NCI-H510A (cell line): ENCODE data around the gene MTUS2.
"Not testable (repeated sequence)": the region's sequence is repeated elsewhere in the genome, so short reads cannot be mapped to it uniquely, and the experiment has no call there.

Source experiments
- DNase-seq: peaks from one replicate; lab custom pipeline; 2025; lab: John Stamatoyannopoulos, UW

The MTUS2 gene

DNA sequence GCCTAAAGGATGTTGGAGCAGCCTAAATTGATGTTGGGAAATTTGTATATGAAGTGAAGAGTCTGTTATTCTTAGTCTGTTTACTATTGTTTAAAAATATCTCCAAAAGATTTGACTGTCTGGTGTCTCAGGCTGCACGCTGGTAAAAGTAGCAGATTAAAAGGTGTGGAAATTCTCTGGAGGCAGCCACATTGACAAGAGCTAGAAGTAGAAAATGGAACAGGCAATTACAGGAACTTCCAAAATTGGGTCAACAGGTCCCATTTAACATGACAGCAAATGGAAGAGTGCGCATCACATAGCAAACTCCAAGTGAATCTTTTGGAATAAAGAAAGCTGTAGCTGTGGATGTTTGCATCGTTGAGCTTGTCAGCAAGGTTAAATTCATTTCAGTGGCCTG, 138.3 kb downstream of the MTUS2 start:
- DNase-seq: no peak

DNA sequence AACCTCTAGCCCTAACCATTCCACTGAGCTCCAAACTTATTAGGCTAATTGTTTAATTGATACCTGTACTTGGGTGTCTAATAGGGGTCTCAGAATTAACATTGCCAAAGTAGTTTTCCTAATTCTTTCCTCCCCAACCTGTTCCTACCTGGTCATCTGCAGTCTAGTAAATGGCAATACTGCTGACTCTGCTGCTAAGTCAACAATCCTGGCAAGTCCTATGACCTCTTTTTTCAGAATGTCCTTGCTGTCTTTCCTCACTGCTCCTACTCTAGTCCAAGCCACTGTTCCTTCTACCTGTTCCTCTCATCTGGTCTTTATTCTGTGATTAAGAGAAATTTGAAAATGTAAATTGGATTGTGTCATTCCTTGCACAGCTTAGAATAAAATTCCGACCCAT, 143.9 kb downstream of the MTUS2 start:
- DNase-seq: no peak

DNA sequence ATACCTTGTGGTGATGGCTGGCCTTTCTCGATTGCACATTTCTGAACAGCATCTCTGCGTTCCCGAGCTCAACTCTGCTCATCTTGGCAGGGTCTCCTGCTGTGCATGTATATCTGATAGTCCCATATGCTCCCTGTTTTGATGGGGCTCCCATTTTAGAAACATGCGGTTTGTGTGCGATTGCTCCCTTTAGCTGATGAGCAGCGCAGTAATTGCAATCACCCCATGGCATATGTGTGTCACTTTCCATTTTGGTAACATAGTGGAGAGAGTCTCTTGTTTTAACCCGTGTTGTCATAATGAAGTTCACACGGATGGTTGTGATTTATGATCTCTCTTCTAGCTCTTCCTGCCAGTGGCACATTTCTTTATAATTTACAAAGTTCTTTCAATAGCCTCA, 144.7 kb downstream of the MTUS2 start:
- no peak for DNase-seq

DNA sequence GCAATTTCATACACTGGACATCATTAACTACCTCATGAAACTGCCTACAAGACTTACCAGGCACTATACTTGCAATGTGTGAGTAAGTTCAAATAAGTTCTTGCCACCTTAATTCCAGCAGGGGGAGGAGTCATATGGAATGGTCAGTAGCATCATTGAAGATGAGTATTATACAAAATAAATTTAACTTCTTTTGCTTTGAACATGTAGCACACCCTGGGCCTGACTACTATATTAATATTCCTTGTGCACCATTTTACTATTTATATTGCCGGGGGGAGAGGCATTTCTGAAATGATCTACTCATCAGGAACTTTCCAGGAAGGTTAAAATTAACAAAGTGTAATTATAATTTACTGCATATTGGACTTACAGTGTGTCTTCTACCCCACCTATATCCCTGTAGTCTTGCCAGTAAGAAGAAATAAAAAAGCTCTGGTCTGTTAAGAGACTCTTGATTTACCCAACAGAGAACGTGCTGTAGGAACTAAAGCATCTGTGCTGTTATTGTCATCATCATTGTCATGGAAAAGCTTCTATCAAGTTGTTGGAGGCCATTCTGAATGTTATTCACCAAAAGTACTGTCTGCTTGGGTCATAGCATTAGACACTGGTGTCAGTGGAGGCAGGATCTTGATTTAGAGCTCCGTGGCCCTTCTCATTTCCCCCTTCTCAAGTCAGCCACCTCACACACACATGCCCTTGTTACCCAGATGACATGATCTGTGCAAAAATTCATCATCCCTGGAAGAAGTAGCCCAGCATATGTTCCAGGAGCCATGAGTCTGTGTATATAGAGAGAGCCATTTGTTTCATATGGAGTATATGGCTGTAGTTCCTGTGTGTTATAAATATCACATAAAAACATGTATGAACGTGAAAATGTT, 147.1 kb downstream of the MTUS2 start:
- no peak for DNase-seq

DNA sequence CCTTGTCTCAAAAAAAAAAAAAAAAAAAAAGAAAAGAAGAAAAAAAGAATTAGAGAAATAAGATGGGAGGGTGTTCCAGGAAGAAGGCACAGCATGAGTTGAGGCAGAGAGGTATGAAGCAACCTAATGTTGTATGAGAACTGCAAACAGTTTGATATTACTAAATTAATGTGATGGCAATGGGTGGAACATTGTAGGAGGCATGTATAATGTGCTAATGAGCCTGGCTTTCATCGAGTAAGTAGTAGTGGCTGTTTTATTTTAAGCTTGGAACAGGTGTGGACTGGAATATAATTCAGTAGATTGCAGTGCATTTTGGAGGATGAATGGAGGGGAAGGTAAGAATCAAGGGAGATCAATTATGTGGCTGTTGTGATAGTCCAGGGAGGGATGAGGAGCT, 156.1 kb downstream of the MTUS2 start:
- no peak for DNase-seq

DNA sequence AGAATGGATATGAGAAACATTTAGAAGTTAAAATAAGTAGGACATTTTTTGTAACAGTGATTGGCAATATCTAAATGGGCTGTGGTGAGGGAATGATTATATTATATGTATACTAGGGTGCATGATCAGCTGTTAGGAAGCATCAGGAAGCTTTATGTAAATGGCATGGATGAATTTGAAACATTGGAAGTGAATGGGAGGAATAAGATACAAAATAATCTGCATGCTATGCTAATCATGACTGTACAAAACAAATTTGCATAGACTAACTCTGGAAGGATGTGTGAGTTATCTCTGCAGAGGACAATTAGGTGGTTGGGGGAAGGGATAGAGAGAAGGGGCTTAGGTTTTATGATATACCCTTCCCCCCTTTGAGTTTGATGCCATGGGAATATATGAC, 156.5 kb downstream of the MTUS2 start:
- no peak for DNase-seq

DNA sequence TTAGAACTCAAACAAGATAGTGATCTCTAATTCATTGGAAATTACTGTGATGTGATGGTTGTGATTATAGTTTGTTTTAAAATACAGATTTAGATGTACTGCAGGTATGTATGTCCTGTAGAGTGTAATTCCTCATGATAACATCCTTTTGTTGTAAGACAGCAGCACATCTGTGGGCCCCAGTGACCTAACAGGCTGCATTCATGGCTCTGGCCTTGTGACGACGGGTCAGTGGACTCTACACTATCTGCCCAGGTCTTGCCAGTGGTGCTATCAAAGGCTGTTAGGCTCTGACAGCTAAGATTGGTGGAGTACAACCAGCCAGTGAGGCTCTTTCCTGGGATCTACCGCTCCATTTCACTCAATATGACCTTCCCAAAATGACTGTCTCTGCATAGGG, 158.4 kb downstream of the MTUS2 start:
- no peak for DNase-seq

DNA sequence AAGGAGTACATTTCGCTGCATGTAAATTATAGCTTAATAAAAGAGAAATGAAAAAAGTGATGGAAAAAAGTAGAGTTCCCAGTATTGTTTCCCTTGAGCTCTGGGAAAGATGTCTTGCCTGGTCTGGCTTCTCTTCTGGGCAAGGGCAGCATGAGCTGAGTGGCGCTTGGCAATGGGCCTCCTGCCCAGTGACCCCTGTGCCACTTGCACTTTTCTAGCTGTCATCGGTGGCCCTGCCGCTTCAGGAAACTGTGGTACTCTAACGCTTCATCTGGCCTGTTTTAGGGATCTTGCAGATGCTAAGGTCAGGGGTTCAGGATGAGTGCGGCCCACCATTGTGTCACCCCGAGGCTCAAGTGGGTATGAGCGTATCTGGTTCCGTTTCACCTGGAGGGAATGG, 161.4 kb downstream of the MTUS2 start:
- no peak for DNase-seq

DNA sequence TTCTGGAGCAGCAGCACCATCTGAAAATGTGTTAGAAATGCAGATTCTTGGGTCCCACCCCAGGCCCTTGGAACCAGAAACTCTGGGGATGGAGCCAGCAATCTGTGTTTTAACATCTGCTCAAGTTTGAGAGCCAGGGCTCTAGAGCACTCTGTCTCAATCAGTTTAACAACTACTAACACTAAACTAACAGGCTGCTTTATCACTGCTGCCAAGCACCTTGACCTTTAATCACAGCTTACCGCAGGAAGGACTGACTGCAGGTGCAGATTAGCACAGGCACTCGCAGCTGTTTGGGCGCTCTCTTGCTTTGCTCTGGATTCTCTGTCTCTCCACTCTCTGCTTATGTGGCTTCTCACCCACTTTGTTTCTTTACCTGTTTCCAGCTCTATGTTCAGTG, 163.5 kb downstream of the MTUS2 start:
- peak; percentile 7 for DNase-seq

DNA sequence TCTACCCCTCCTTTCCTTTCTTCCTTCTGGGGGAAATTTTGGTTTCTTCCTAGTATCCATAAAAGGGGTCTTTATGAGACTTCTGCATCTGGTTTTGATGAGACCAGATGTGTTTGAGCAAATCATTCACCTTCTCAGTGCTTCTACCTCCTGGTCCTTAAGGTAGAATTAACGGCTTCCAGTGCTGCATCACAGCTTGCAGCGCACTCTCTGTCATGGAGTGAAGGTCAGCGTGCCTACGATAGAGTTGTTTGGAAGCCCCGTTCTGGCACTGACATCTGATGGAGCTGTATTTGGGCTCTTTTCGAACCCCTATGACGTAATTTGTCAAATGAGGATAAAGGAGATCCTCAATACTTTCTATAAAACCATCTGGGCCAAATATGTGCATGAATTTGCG, 164.2 kb downstream of the MTUS2 start:
- DNase-seq: no peak

DNA sequence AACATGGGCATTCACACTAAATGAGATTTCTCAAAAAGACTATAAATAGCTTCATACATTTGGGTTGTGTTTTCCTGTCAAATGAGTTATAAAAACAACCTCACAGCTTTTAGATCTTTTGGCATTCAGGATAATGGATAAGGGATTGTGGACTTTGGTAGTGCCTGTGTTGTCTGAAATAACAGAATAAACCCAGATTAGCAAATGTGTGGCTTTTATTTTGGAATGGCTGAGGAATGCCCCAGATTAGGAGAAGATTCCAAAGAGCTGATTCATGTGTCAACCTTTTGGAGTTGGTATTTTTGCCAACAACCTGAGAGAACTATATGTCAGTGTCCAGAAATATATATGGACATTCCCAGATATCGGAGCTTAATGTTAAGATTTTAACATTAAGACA, 164.7 kb downstream of the MTUS2 start:
- no peak for DNase-seq

DNA sequence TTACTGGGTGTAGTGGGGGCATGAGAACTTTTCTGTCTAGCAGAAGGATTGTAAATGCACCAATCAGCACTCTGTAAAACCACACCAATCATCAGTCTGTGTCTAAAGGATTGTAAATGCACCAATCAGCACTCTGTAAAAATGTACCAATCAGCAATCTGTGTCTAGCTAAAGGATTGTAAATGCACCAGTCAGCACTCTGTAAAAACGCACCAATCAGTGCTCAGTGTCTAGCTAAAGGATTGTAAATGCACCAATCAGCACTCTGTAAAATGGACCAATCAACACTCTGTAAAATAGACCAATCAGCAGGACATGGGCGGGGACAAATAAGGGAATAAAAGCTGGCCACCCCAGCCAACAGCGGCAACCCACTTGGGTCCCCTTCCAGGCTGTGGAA, 170.2 kb downstream of the MTUS2 start:
- DNase-seq: not testable (repeated sequence)

DNA sequence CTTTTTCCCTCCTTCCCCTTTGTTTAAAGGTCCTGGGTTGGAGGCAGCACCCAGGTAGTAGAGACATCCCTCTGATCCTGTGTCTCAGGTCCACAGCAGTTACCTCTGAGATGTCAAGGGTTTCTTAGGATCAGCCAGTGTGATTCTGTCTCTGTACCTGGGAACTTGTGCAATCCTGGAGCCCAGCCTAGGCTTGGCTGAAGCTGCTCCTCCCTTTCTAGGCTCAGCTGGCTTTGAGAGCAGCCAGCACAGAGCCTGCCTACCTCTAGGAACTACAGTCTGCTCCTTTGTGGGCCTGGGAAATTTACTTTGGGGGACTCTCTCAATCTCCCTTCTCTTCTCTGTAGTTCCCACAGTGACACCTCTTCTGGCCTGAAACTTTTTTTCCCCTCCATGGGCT, 171.6 kb downstream of the MTUS2 start:
- no peak for DNase-seq

DNA sequence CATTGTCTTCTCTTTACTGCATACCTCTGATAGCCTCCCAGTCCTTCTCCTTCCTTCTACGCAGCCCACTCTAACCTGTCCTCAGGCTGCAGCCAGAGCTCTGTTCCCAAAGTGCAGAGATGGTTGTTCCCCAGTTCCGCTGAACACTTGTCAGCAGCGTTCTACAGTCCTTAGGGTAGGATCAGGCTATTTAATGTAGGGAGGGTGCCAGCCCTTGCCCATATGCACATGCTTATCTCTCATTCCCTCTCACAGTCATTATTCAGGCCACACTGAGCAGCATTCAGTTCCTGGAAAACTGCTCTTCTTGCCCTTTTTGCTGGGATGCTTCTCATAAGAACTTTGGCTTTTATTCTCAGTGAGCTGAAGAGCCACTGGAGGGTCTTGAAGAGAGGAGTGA, 180.7 kb downstream of the MTUS2 start:
- DNase-seq: no peak

DNA sequence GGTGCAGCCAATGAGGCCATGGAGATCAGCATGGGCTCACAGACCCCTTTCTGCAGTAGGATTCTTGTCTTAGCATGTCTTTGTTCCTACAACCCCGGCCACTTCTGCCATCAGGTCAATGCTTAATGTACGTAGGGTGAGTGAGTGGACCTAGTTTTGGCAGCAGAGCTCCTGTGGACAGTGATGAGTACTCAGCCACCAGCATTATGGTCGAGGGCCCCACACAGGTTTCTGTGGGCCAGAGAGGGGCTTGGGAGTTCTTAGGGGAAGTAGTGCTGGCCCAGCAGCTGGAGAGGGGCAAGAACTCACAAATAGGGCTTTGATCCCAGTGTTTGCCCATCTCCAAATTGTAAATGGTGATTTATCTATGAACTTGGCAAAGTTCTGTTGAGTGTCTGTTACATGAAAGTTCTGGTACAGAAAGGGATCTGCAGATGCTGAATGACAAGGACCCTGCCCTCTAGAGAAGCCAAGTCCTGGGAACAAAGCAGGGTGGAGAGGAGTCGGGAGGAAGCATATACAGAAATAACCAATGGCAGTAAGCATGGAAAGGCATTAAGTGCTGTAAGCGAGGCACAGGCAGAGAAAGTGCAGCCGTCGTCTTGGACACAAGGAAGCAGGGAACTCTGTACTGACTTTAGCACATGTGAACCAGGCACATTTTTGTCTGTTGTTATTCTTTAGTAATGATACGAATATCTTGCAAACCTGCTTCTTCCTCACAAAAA, 185.1 kb downstream of the MTUS2 start:
- no peak for DNase-seq

DNA sequence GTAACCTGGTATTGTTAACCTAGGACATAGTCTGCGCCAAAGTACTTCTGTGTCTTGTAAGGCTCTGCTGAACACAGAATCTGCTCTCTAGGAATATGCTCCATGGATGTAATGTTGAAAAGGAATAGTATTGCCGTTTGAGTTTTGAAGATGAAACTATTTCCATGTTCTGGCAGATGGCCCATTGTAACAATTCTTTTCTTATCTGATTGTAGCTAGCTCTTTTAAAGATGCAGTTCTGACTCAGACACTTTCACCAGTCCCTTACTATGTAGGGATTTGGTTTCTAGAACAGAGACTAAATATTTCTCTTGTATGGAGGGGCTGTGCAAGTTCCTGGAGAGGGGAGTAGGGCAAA, 185.6 kb downstream of the MTUS2 start:
- DNase-seq: no peak

DNA sequence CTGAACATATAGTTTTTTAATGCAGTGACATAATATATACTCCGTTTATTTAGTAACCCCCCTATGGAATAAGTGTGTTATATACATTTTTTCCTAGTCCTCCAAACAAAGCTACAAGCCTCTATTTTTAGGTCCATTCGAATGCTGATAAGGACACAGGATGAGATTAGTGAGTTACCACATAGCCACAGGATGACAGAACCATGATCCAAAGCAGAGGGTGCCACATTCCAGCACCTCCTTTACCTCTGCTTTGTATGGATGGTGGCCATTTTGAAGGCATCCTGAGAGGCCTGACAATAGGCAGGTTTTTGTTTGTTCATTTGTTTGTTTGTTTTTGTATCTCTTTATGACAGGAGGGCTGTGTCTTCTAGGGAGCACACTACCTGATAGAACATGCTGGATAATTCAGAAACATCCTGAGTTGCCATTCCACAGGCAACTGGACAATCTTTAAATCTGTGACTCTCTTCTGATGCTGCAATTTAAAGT, 186.3 kb downstream of the MTUS2 start:
- no peak for DNase-seq

DNA sequence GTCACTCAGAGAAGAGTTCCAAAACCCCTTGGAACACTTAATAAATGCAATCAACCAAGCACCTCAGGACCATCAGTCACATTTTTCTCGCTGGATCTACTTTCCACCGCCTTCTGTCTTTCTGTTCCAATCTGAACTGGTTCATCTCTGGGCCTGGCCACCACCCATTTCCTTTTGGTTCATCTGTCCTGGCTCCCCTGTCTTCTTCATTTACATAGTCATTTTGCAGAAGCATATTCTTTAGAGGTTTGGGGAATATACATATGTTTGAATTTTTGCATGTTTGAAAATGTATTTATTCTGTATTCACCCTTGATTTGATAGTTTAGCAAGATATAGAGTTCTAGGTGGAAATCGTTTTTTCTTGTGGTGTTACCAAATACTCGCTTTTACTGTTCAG, 188.2 kb downstream of the MTUS2 start:
- no peak for DNase-seq

DNA sequence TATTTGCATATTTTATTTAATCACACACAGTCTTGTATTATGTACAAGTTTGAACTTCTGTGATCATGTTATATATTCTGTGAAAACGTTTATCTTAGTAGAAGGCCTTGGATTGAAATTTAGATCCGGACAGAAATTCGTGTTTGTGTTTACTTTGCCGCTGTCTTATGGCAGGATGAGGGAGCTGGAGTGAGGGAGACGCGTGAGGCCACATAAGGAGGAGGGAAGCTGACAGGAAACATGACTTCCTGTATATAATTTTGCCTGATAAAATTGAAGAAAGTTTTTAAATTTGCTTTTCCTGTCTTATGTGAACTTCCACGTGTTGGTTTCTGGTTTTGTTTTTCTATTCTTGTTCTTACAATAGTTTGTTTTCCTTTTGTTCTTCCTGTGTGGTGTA, 200.2 kb downstream of the MTUS2 start:
- DNase-seq: no peak

DNA sequence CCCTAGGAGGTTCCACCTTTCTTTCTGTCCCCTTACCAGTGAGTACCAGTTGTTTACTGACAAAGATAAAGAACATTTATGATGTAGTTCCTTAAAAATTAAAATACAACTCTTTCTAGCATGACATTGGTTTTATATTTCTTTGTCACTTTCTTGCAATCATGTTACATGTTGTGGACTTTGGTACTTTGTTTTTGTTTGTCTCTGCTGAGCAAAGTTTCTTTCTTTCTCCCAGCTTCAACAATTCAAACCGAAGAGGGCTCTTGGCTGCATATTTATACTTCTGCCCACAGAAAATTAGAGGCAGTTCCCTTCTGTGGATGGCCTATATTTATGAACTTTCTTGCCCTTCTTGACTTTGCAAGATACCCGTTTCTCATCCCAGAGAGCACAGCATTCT, 201.2 kb downstream of the MTUS2 start:
- no peak for DNase-seq

DNA sequence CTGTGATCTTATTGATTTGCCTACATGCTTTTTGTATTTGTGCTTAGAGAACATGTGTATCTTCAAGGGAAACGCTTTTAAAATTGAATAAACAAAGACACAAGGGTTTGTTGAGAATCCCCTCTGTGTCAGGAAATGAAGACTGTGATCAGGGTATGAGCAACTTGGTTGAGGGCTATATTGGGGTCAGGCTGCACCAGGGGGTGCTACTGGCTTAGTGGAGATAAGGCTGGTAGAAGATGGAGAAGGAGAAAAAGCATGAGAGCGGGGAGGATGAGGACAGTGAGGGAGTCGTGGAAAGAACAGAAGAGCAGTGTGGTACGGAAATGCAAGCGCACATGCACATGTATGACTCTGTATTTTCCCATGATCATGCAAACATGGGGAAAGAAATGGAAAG, 201.6 kb downstream of the MTUS2 start:
- no peak for DNase-seq

DNA sequence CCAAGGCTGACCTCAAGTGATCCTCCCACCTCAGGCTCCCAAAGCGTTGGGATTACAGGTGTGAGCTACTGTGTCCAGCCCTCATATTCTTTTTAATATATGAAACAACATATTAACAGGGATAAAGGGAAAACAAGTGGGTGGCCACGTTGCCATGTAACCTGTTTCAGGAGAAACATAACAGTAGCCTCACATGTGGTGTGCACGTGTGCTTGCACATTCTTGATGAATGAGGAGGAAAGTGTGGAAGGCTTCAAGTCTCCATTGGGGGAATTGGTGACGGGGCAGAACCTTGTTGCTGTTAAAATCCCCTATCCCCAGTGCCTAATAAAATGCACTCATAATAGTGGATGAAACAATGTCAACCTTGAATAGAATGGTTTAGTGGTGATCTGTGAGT, 202.3 kb downstream of the MTUS2 start:
- DNase-seq: no peak

DNA sequence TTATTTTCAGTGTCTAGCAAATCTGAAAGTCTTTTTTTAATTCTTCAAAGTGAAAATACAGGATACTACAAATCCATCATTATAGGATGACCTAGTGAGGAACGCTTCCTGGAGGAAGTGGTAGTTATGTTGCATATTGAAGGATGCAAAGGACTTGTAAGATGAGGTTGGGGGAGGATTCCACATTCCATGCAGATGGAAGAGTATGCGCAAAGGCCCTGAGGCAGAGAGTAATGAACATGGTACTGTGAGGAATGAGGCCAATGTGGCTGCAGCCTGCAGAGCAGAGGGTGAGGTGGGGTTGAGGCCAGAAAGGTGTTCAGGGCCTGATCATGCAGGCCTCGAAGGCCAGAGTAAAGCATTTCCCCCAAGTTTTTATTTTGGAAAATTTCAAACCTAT, 202.8 kb downstream of the MTUS2 start:
- no peak for DNase-seq

DNA sequence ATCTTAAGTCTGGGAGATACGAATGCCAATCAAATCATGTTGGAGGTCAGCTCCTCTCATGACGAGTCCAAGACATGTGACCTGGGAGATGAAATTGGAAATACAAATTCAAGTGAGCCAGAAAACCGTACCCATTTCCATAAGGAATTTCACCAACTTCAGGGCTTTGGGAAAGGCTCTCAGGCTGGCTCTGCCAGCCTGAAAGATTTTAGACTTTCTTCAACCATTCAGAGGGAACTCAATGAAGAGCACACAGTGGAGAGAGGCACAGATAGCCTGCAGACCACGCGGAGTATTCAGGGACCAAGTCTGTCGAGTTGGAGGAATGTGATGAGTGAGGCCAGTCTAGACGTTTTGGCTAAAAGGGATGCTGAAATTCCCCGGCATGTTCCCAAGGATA, 204.6 kb downstream of the MTUS2 start:
- no peak for DNase-seq
